Lower leg skin (tissue), 4 donors: ENCODE data around the gene RASAL1. TPM values are rescaled to one million over a fixed set of nuclear protein-coding genes. Genes with fewer than 3 reads are reported as not detected.

Source experiments
- DNase-seq, 2 donors: peaks; one replicate each; pipeline ENCODE4 v3.0.0-alpha.2; 2019; ENCODE audit warnings: low spot score in 2 of 2
- H3K4me3 ChIP-seq: fragments of 200-600 bp; sonication (generic); 2 replicates; pipeline ENCODE4 v1.5.1; 2017; ENCODE audit warnings: mild to moderate bottlenecking, low read depth; ENCODE audit not compliant: poor library complexity, severe bottlenecking
- CTCF ChIP-seq, 3 donors: fragments of 450-650 bp; IDR thresholded peaks; one replicate each; pipeline ENCODE4 v1.5.1; 2016; ENCODE audit warnings: antibody characterized with exemption in 3 of 3, mild to moderate bottlenecking in 3 of 3, moderate library complexity in 2 of 3
- POLR2A ChIP-seq, 2 donors: fragments of 450-650 bp; IDR thresholded peaks; one replicate each; pipeline ENCODE4 v1.6.1; 2016 to 2017; ENCODE audit warnings: antibody characterized with exemption in 2 of 2, mild to moderate bottlenecking in 1 of 2, moderate library complexity in 1 of 2
- WGBS, 2 donors: methylation state at CpG; one replicate each; pipeline ENCODE4 v1.1.5; 2018; 5-methylcytosine and 5-hydroxymethylcytosine counted together
- intact Hi-C: fragments of 100-400 bp; cut with DNase I; formaldehyde crosslinking; loops from one replicate; pipeline ENCODE4 v1.15.0; 2023; ENCODE audit warnings: low total_unique reads
- total RNA-seq, 4 donors: library from RNA; depleted of rRNA; stranded (reverse); fragments of >200 nt; gene quantifications; one replicate each; pipeline ENCODE4 v1.1.0, GENCODE V29; 2016

Gene RASAL1
- total RNA-seq, 4 donors from 2014 or later = 39.3 to 59.3 (median 50.9) TPM

- intact Hi-C loops = no loop called here
- no peak for DNase-seq
- TF ChIP-seq CTCF (IDR thresholded peaks at IDR 0.05) (no peak), POLR2A (IDR thresholded peaks at IDR 0.05) (no peak)
- 82 to 88% methylated on average over 2 of the region's 2 CpGs for WGBS, 2 donors
- H3K4me3 ChIP-seq = no peak overlapping the region
Observed at GRCh38 chr12:113146999-113147398, 11.4 kb upstream of the RASAL1 start.

- WGBS, 2 donors = 65 to 77% methylated on average over 12 of the region's 12 CpGs
- H3K4me3 ChIP-seq = no peak overlapping the region
- DNase-seq = no peak
- intact Hi-C loops = no loop called here
- TF ChIP-seq CTCF (IDR thresholded peaks at IDR 0.05) (no peak), POLR2A (IDR thresholded peaks at IDR 0.05) (no peak)
Observed at GRCh38 chr12:113145720-113146551, 10.4 kb upstream of the RASAL1 start.

GRCh38 chr12:113144806-113145205, 9.2 kb upstream of the RASAL1 start:
- intact Hi-C loops = no loop called here
- no peak overlapping the region for H3K4me3 ChIP-seq
- no peak for DNase-seq
- TF ChIP-seq POLR2A (IDR thresholded peaks at IDR 0.05) (no peak), CTCF (IDR thresholded peaks at IDR 0.05) (no peak)
- 72 to 82% methylated on average over 5 of the region's 5 CpGs for WGBS, 2 donors

GRCh38 chr12:113143959-113144358, 8.4 kb upstream of the RASAL1 start:
- no peak for DNase-seq
- no peak for TF ChIP-seq POLR2A (IDR thresholded peaks at IDR 0.05)
- no peak for TF ChIP-seq CTCF (IDR thresholded peaks at IDR 0.05)
- H3K4me3 ChIP-seq = no peak overlapping the region
- WGBS, 2 donors = 93 to 95% methylated on average over 8 of the region's 8 CpGs
- intact Hi-C loops = no loop called here

GRCh38 chr12:113142886-113143332, 7.3 kb upstream of the RASAL1 start:
- no peak for TF ChIP-seq CTCF (IDR thresholded peaks at IDR 0.05)
- TF ChIP-seq POLR2A (IDR thresholded peaks at IDR 0.05) = no peak
- intact Hi-C loops = no loop called here
- DNase-seq = no peak
- no peak overlapping the region for H3K4me3 ChIP-seq
- WGBS, 2 donors = 62 to 73% methylated on average over 5 of the region's 5 CpGs
